Left cardiac atrium (tissue), 4 donors: ENCODE measurements around the gene LINGO4. TPM values are rescaled to one million over a fixed set of nuclear protein-coding genes. Genes with fewer than 3 reads are reported as not detected.
"Not testable (repeated sequence)": the region's sequence is repeated elsewhere in the genome, so short reads cannot be mapped to it uniquely, and the experiment has no call there.

Source experiments
- ATAC-seq, 2 donors: fragments of 200-7000 bp; cut with Tn5 transposase; one replicate each; pipeline ENCODE4 v1.9.1; 2020; ENCODE audit warnings: mild to moderate bottlenecking in 2 of 2, moderate library complexity in 2 of 2
- DNase-seq: peaks from one replicate; pipeline ENCODE4 v3.0.0-alpha.2; 2020
- intact Hi-C, 2 donors: fragments of 100-400 bp; cut with DNase I; formaldehyde crosslinking; loops; one replicate each; pipeline versions ENCODE4 v1.14.1 to v1.15.1; 2022 to 2023
- total RNA-seq, 2 donors: library from RNA; stranded (reverse); fragmentation: NEBNext Ultra II Directional; extraction: Animal tissue kit (Norgen Biotek cat#: 25700); gene quantifications; one replicate each; pipeline ENCODE4 v1.2.1, GENCODE V29; 2021
- donor health status: DM: no; HTN: yes; CAD: no.
- donor health status: DM: no; HTN: yes; CAD: no; lungs with severe emphysema.
- donor health status: DM: yes; HTN: yes; CAD: no.
- donor health status: Dilated cardiomyopathy.

LINGO4 gene
- total RNA-seq, 2 donors from 2014 or later = 0.29 TPM; not detected in 1

DNA sequence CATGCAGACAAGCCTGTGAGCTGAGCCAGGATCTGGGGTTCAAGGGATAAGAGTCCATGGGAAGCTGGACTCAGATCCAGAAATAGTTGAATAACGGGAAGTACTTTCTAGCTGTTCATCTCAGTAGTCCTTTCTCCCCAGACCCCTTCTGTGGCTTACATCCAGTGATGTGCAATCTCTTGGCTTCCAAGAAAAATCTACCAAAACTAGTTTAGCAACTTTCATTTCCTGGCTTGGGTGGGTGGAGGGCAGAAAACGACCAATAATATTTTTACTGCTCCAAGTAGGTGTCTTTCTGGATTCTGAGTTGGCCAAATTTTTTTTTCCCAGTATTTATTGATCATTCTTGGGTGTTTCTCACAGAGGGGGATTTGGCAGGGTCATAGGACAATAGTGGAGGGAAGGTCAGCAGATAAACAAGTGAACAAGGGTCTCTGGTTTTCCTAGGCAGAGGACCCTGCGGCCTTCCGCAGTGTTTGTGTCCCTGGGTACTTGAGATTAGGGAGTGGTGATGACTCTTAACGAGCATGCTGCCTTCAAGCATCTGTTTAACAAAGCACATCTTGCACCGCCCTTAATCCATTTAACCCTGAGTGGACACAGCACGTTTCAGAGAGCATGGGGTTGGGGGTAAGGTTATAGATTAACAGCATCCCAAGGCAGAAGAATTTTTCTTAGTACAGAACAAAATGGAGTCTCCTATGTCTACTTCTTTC lies 36.7 kb downstream of the LINGO4 start:
- intact Hi-C loops = not testable (repeated sequence)

GRCh38 chr1:151763990-151764389 lies 41.2 kb downstream of the LINGO4 start:
- DNase-seq (no peak), ATAC-seq (peak in 1 of 2 donors; percentile 8)
- intact Hi-C loops = no loop called here

More for the DNA sequence above, 36.7 kb downstream of the LINGO4 start:
- not testable (repeated sequence) for DNase-seq, ATAC-seq

DNA sequence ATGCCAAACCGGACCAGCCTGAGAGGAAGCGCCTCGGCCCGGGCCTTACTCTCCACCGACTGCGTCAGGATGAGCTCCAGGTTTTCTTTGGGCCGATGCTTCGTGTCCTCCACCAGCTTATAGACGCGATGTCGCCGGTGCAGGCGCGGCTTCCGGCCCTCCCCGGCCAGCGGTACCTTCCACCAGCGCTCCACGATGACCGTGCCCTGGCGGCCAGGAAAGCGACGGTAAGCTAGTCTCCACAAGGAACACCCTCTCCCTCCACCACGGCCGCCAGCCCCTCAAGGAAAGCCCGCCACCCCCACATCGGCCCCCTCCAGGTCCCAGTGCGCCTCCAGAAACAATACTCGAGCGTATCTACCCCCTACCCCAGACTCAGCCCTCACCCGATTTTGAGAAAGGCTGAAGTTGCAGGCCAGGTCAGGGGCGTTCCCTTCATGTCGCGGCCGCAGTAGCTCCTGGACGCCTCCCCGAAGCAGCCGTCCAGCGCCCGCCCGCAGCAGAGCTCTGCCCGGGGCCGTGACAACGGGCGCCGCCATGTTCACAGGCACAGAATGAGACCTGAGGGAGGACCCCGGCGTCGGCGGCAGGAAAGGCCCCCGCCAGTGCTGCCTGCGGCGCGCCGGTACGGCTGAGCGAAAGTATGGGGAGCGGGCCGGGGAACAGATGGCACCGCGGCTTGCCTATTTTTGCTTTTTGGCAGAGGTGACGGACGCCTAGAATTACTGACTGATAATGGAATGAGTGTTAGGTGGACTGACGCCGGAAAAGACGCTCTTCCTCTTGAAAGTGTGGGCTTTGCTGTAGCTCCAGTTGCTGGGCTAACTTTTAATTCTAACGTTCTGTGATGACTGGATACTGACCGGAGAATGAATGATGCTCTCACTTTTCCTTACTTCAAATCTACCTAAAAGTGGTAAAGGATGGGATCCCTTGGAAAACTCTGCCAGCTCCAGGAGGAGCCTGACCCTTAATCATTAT lies 42.0 kb downstream of the LINGO4 start, which contains the start of gene MRPL9:
Gene MRPL9, minus strand, starts transcription at position 556 of the 981 bp plus-strand sequence. Its CDS starts 17 bp downstream, at position 539.
- intact Hi-C loops = no loop called here
- peak; percentile 99 to 100 for ATAC-seq
- peak; percentile 87 for DNase-seq

DNA sequence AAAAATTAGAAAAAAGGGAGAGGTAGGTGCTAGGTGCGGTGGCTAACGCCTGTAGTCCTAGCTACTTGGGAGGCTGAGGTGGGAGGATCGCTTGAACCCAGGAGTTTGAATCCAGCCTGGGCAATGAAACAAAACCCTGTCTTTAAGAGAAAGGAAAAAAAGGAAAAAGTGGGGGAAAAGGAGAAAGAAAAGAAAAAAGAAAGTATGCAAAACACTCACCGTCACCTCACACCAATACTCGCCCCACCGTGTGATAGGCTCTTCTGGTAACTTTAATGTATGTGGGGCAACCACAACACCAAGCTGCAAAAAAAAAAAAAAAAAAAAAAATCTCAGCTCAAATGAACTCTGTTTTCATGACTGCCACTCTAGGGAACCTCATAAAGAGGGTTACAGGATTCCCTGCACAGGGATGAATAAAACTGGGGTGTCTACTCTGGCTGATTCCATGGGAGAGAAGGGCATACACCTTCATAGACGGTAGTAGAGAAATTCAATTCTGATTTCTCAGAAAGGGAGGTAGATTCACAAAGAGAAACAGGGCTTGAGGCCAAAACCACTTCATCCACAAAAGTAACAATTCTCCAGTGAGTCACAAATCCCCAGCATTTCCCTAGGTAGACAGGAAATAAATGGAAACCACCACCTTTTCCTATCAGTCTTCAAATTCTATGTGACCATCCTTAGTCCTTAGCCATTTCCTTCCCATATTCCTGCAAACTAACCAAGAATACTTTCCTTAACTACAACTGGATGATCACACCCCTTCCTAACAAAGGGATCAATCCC lies 44.4 kb downstream of the LINGO4 start:
- intact Hi-C loops = no loop called here
- DNase-seq (no peak), ATAC-seq (no peak)

- intact Hi-C loops = no loop called here
- DNase-seq = no peak
- ATAC-seq = no peak
Observed at GRCh38 chr1:151759241-151759640, 46.0 kb downstream of the LINGO4 start.

GRCh38 chr1:151756291-151756690 lies 48.9 kb downstream of the LINGO4 start:
- intact Hi-C loops = no loop called here
- no peak for ATAC-seq
- DNase-seq = no peak

Other genes with a start within 250 kb of the LINGO4 start
- gene SNX27, start 193.4 kb downstream of the LINGO4 start, total RNA-seq = 10 to 100 TPM; 29.8 to 32.3 TPM
- not detected for gene CELF3, start 88.6 kb downstream of the LINGO4 start, total RNA-seq
- 1 to 10 TPM; 3.3 TPM for gene RIIAD1, start 83.9 kb downstream of the LINGO4 start, total RNA-seq
- gene MRPL9, start 41.9 kb downstream of the LINGO4 start, total RNA-seq = 10 to 100 TPM; 39.1 TPM
- gene TDRKH, start 14.9 kb downstream of the LINGO4 start, total RNA-seq = 1 to 10 TPM; 4.4 to 6.7 TPM
- gene RORC, start 26.4 kb upstream of the LINGO4 start, total RNA-seq = 1 to 10 TPM; 2.3 to 6.1 TPM
- gene C2CD4D, start 34.4 kb upstream of the LINGO4 start, total RNA-seq = not detected
- not detected for gene THEM5, start 48.3 kb upstream of the LINGO4 start, total RNA-seq
- gene THEM4, start 104.1 kb upstream of the LINGO4 start, total RNA-seq = 10 to 100 TPM; 14.7 to 17.6 TPM
- gene S100A10, start 188.4 kb upstream of the LINGO4 start, total RNA-seq = 100 to 1,000 TPM; 313 to 335 TPM
- 100 to 1,000 TPM; 178 to 195 TPM for gene S100A11, start 231.6 kb upstream of the LINGO4 start, total RNA-seq